Fibroblast of villous mesenchyme (primary cell): ENCODE measurements around the gene MFSD6. TPM values are rescaled to one million over a fixed set of nuclear protein-coding genes. Genes with fewer than 3 reads are reported as not detected.

Experiments
- DNase-seq: peaks from one replicate; pipeline ENCODE4 v3.0.0-alpha.2; 2010; ENCODE audit warnings: low read depth
- H3K4me3 ChIP-seq: 2 replicates; pipeline ENCODE4 v1.5.1; 2011; ENCODE audit warnings: low read depth, mild to moderate bottlenecking, low read length
- CTCF ChIP-seq: IDR thresholded peaks from 2 replicates; pipeline ENCODE4 v1.5.1; 2012; ENCODE audit warnings: low read depth, mild to moderate bottlenecking, low read length; ENCODE audit not compliant: insufficient read depth
- total RNA-seq: library from RNA; depleted of rRNA; stranded (reverse); fragments of >200 nt; gene quantifications from 2 replicates; pipeline ENCODE4 v1.2.3, GENCODE V29; 2012

The MFSD6 gene
- total RNA-seq, 1 donor, result 14.7 TPM

DNA sequence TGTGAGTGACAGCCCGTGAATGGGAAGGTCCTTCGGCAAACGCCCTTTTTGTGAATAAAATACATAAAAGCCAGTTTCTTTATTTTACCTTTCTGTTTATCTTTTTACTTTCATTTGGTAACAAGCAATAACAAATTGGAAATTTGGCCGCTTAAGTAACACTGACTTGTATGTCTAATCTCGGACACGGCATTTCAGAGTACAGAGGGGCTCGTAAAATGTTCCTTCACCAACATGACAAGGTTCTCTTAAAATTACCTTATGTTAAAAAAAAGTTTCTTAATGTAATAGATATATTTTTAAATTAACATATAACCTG lies 126.9 kb downstream of the MFSD6 start:
- peak; percentile 33 for DNase-seq
- TF ChIP-seq CTCF, result no peak
- H3K4me3 ChIP-seq, result peak overlapping the region; percentile 70

DNA sequence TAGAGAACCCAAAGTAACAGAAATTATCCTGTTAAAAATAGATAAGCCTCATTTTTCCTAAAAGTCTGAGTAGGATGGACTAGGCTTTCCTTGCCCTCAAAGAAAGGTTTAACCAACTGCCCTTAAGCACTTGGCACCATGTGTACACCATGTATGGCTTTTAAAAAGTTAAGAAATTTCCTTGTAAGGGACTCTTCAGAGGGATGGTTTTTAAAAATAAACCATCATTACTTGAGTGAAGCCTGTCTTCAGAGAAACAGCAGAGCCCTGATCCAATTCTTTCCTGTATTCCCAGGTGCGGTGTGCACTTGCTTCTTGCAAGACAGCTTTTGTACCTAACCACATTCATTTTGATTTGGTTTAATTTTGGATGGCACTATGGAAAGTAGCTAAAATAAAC lies 127.4 kb downstream of the MFSD6 start:
- TF ChIP-seq CTCF, result no peak
- DNase-seq, result no peak
- peak overlapping the region; percentile 70 for H3K4me3 ChIP-seq

DNA sequence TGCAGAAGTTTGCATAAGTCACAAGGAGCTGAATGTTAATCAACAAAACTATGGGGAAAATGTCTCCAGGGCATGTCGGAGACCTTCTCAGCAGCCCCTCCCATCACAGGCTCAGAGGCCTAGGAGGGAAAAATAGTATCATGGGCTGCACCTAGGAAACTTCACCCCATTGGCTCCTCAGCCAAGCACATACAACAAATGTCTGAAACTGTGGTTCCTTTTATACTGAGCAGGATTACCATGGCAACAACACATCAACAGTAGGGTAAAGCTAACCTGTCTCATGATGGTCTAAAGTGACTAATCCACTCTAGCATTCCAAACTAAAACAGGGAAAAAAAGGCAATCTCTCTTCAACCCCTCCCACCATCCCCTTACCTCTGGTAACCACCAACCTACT lies 129.6 kb downstream of the MFSD6 start:
- TF ChIP-seq CTCF, result no peak
- no peak for DNase-seq
- no peak overlapping the region for H3K4me3 ChIP-seq

GRCh38 chr2:190538201-190538600 lies 130.0 kb downstream of the MFSD6 start:
- TF ChIP-seq CTCF, result no peak
- no peak for DNase-seq
- H3K4me3 ChIP-seq, result no peak overlapping the region

- no peak overlapping the region for H3K4me3 ChIP-seq
- no peak for TF ChIP-seq CTCF
- no peak for DNase-seq
These were observed 131.9 kb downstream of the MFSD6 start for GRCh38 chr2:190540048-190540447.

- no peak for DNase-seq
- no peak for TF ChIP-seq CTCF
- peak overlapping the region; percentile 35 for H3K4me3 ChIP-seq
These were observed 136.9 kb downstream of the MFSD6 start for GRCh38 chr2:190545093-190545492.

GRCh38 chr2:190545555-190546385 lies 137.6 kb downstream of the MFSD6 start:
- peak overlapping the region; percentile 35 for H3K4me3 ChIP-seq
- peak; percentile 33 for DNase-seq
- no peak for TF ChIP-seq CTCF
